IPS-NIHi7 (cell line): ENCODE data around the gene MVB12B.
"Not testable (repeated sequence)": the region's sequence is repeated elsewhere in the genome, so short reads cannot be mapped to it uniquely, and the experiment has no call there.

ENCODE experiments used
- DNase-seq: peaks from one replicate; pipeline ENCODE4 v3.0.0; 2012; ENCODE audit warnings: mixed read lengths; ENCODE audit errors: extremely low spot score

Gene MVB12B

GRCh38 chr9:126326228-126327005 lies at the start of gene MVB12B:
Gene MVB12B (plus strand): TSS chr9:126326829. CDS start chr9:126326930, 101 bp downstream.
- DNase-seq = peak; percentile 80

GRCh38 chr9:126283799-126284465 lies 42.7 kb upstream of the MVB12B start:
- no peak for DNase-seq

GRCh38 chr9:126285652-126286051 lies 41.0 kb upstream of the MVB12B start:
- DNase-seq = not testable (repeated sequence)

- no peak for DNase-seq
Measured at GRCh38 chr9:126287166-126287866, 39.3 kb upstream of the MVB12B start.

GRCh38 chr9:126290871-126291270 lies 35.8 kb upstream of the MVB12B start:
- no peak for DNase-seq

- no peak for DNase-seq
Measured at GRCh38 chr9:126291925-126292324, 34.7 kb upstream of the MVB12B start.

- DNase-seq = no peak
Measured at GRCh38 chr9:126292736-126293521, 33.7 kb upstream of the MVB12B start.

- peak; percentile 42 for DNase-seq
Measured at GRCh38 chr9:126293522-126293889, 33.1 kb upstream of the MVB12B start.

- DNase-seq = no peak
Measured at GRCh38 chr9:126294331-126295081, 32.1 kb upstream of the MVB12B start.

GRCh38 chr9:126295082-126295477 lies 31.5 kb upstream of the MVB12B start:
- no peak for DNase-seq

- no peak for DNase-seq
Measured at GRCh38 chr9:126295516-126295915, 31.1 kb upstream of the MVB12B start.

GRCh38 chr9:126295936-126296600 lies 30.6 kb upstream of the MVB12B start:
- DNase-seq = no peak

- no peak for DNase-seq
Measured at GRCh38 chr9:126296687-126297086, 29.9 kb upstream of the MVB12B start.

- DNase-seq = no peak
Measured at GRCh38 chr9:126297661-126298060, 29.0 kb upstream of the MVB12B start.

GRCh38 chr9:126298063-126298801 lies 28.4 kb upstream of the MVB12B start:
- DNase-seq = no peak

GRCh38 chr9:126299706-126300276 lies 26.8 kb upstream of the MVB12B start:
- no peak for DNase-seq

- no peak for DNase-seq
Measured at GRCh38 chr9:126301196-126301595, 25.4 kb upstream of the MVB12B start.

- DNase-seq = peak; percentile 87
Measured at GRCh38 chr9:126301985-126302603, 24.5 kb upstream of the MVB12B start.

GRCh38 chr9:126302730-126303129 lies 23.9 kb upstream of the MVB12B start:
- DNase-seq = no peak
